OCI-LY3 (cell line): ENCODE results near the gene AVL9.

Experiments used
- H2AFZ ChIP-seq: fragments of 200-600, 300-600 bp; shearing (Covaris generic); 2 replicates; pipeline ENCODE4 v1.6.0; 2014; ENCODE audit warnings: antibody characterized with exemption, low read depth, low read length
- H3K27ac ChIP-seq: fragments of 200-600, 300-600 bp; sonication (generic); 2 replicates; pipeline ENCODE4 v1.5.1; 2014; ENCODE audit warnings: mild to moderate bottlenecking, low read length, moderate library complexity, mixed read lengths
- H3K27me3 ChIP-seq: fragments of 200-600, 300-600 bp; sonication (generic); 2 replicates; pipeline ENCODE4 v1.6.1; 2014; ENCODE audit warnings: low read depth, low read length, mixed read lengths
- H3K36me3 ChIP-seq: fragments of 200-600, 300-600 bp; sonication (generic); replicated peaks from 2 replicates; pipeline ENCODE3; 2014; ENCODE audit warnings: low read depth, low read length, mixed read lengths
- H3K4me1 ChIP-seq: fragments of 300-600, 200-600 bp; sonication (generic); 2 replicates; pipeline ENCODE4 v1.6.1; 2014; ENCODE audit warnings: low read length, mixed read lengths
- H3K4me2 ChIP-seq: fragments of 200-600, 300-600 bp; sonication (generic); 2 replicates; pipeline ENCODE4 v1.6.1; 2014; ENCODE audit warnings: low read length, mixed read lengths
- H3K4me3 ChIP-seq: fragments of 300-600, 200-600 bp; sonication (generic); 2 replicates; pipeline ENCODE4 v1.5.1; 2014; ENCODE audit warnings: antibody characterized with exemption, mild to moderate bottlenecking, low read length, moderate library complexity
- H3K79me2 ChIP-seq: fragments of 300-600, 200-600 bp; shearing (Covaris generic); 2 replicates; pipeline ENCODE4 v1.6.1; 2014; ENCODE audit warnings: mild to moderate bottlenecking, low read length, mixed read lengths
- H3K9ac ChIP-seq: fragments of 300-600, 200-600 bp; shearing (Covaris generic); 2 replicates; pipeline ENCODE4 v1.6.0; 2014; ENCODE audit warnings: mild to moderate bottlenecking, low read length, moderate library complexity
- H3K9me3 ChIP-seq: fragments of 200-600, 300-600 bp; shearing (Covaris generic); 2 replicates; pipeline ENCODE4 v1.6.1; 2014; ENCODE audit warnings: low read length, mixed read lengths; ENCODE audit not compliant: insufficient read depth
- H4K20me1 ChIP-seq: fragments of 200-600, 300-600 bp; sonication (generic); 2 replicates; pipeline ENCODE4 v1.6.1; 2016; ENCODE audit warnings: low read length, mixed read lengths; ENCODE audit not compliant: insufficient read depth
- CTCF ChIP-seq: fragments of 200-600, 300-600 bp; sonication (generic); IDR thresholded peaks from 2 replicates; pipeline ENCODE4 v1.5.1; 2014; ENCODE audit warnings: antibody characterized with exemption, low read length, low read depth
- EZH2phosphoT487 ChIP-seq: fragments of 200-600 bp; shearing (Covaris generic); IDR thresholded peaks from 2 replicates; pipeline ENCODE4 v1.6.1; 2018; ENCODE audit warnings: antibody characterized with exemption, mixed run types, low read depth

AVL9 gene

DNA sequence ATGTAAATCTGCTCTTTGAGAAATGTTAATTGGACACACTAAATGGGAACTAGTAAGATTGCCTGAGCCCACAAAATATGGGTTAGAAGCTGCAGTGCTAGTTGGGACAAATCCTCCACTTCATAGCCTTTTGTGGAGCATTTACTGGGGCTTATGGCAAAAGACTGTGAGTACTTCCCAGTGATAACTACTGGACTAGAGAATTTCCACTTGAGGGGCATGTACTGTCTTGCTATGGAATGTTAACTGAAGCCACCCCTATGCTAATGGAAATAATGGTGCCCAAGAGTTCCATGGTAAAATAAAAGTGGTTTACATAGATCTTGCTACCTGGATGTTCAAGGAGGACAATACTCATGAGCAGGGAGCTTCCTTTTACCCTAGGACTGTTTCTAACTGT is 29.3 kb downstream of the AVL9 start:
- Histone ChIP-seq H3K9me3 (peaks cover 7% of the 10 kb centered on the region; the same call in 1 of the 2 replicates), H3K27ac (no peak overlapping the region), H4K20me1 (no peaks in the 10 kb centered on the region), H3K36me3 (peaks cover 9% of the 10 kb centered on the region), H3K4me1 (no peaks in the 10 kb centered on the region), H3K79me2 (no peaks in the 10 kb centered on the region; the same call in 1 of the 2 replicates), H2AFZ (no peak overlapping the region), H3K9ac (no peak overlapping the region), H3K27me3 (no peaks in the 10 kb centered on the region), H3K4me3 (no peak overlapping the region), H3K4me2 (no peak overlapping the region)
- TF ChIP-seq EZH2phosphoT487 (no peak), CTCF (no peak)

GRCh38 chr7:32525839-32526238 is 30.6 kb downstream of the AVL9 start:
- H3K4me3 ChIP-seq, result no peak overlapping the region
- no peaks in the 10 kb centered on the region for H3K27me3 ChIP-seq
- no peaks in the 10 kb centered on the region for H3K9me3 ChIP-seq
- H2AFZ ChIP-seq, result no peak overlapping the region
- H3K27ac ChIP-seq, result no peak overlapping the region
- no peaks in the 10 kb centered on the region for H4K20me1 ChIP-seq
- H3K4me1 ChIP-seq, result no peaks in the 10 kb centered on the region
- no peak for TF ChIP-seq EZH2phosphoT487
- no peak for TF ChIP-seq CTCF
- H3K9ac ChIP-seq, result no peak overlapping the region
- no peaks in the 10 kb centered on the region; the same call in 1 of the 2 replicates for H3K79me2 ChIP-seq
- H3K4me2 ChIP-seq, result no peak overlapping the region
- no peaks in the 10 kb centered on the region for H3K36me3 ChIP-seq

DNA sequence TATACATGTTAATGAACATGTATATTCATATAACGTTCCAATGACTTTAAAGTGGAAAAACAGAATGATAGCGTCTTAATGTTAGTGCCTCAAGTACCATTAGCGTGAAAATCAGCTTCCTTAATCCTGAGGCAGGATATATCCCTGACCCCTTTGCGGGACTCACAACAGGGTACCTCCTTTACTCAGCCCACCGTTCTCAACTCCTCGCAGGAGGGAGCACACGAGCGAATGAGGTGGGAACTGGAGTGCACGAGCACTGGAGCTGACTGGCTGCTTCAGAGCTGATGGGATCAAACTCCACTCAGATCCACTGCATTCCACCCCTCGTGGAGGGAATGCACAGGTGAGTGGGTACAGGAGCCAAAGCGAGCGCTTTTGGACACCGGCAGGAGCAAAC is 36.1 kb downstream of the AVL9 start:
- TF ChIP-seq CTCF (no peak), EZH2phosphoT487 (no peak)
- peaks cover 5% of the 10 kb centered on the region for H3K79me2 ChIP-seq
- no peak overlapping the region for H3K4me3 ChIP-seq
- H3K36me3 ChIP-seq, result no peaks in the 10 kb centered on the region
- peaks cover 14% of the 10 kb centered on the region for H3K4me1 ChIP-seq
- no peaks in the 10 kb centered on the region for H3K9me3 ChIP-seq
- no peak overlapping the region for H3K27ac ChIP-seq
- H2AFZ ChIP-seq, result no peak overlapping the region
- no peak overlapping the region for H3K4me2 ChIP-seq
- H3K27me3 ChIP-seq, result no peaks in the 10 kb centered on the region
- H3K9ac ChIP-seq, result no peak overlapping the region
- H4K20me1 ChIP-seq, result no peaks in the 10 kb centered on the region

GRCh38 chr7:32532086-32532485 is 36.8 kb downstream of the AVL9 start:
- no peak overlapping the region for H3K27ac ChIP-seq
- H3K27me3 ChIP-seq, result no peaks in the 10 kb centered on the region
- H3K9me3 ChIP-seq, result no peaks in the 10 kb centered on the region
- H3K79me2 ChIP-seq, result peaks cover 5% of the 10 kb centered on the region
- H3K4me3 ChIP-seq, result no peak overlapping the region
- peaks cover 14% of the 10 kb centered on the region for H3K4me1 ChIP-seq
- no peak overlapping the region for H2AFZ ChIP-seq
- no peak overlapping the region for H3K4me2 ChIP-seq
- no peak overlapping the region for H3K9ac ChIP-seq
- H3K36me3 ChIP-seq, result no peaks in the 10 kb centered on the region
- TF ChIP-seq EZH2phosphoT487 (no peak), CTCF (no peak)
- no peaks in the 10 kb centered on the region for H4K20me1 ChIP-seq
